ENCODE results near the gene TMPRSS7. TPM values are rescaled to one million over a fixed set of nuclear protein-coding genes. Genes with fewer than 3 reads are reported as not detected.

The TMPRSS7 gene
- total RNA-seq, 4 donors from 2014 or later, result not detected

DNA sequence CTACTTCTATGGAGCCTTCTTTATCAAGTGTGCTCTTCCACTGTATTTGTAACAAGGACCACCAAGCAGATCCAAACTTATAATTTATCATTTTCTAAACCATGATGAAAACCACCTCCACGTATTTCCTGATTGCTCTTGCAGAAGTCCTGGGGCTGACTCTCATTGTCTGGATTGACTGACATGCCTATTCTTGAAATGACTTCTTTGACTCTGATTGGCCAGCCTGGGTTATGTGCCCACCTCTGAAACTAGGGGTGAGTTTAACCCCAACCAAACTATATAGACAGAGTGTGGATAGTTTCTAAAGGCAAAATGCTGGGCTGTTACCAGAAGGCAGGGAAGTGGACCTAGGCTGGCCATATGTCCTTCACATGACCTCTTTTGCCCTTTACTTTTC, 12.7 kb downstream of the TMPRSS7 start:
- TF ChIP-seq, protein P1, sequence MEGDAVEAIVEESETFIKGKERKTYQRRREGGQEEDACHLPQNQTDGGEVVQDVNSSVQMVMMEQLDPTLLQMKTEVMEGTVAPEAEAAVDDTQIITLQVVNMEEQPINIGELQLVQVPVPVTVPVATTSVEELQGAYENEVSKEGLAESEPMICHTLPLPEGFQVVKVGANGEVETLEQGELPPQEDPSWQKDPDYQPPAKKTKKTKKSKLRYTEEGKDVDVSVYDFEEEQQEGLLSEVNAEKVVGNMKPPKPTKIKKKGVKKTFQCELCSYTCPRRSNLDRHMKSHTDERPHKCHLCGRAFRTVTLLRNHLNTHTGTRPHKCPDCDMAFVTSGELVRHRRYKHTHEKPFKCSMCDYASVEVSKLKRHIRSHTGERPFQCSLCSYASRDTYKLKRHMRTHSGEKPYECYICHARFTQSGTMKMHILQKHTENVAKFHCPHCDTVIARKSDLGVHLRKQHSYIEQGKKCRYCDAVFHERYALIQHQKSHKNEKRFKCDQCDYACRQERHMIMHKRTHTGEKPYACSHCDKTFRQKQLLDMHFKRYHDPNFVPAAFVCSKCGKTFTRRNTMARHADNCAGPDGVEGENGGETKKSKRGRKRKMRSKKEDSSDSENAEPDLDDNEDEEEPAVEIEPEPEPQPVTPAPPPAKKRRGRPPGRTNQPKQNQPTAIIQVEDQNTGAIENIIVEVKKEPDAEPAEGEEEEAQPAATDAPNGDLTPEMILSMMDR (IDR thresholded peaks at IDR 0.05), result no peak
- TF ChIP-seq POLR2A (IDR thresholded peaks at IDR 0.05), result no peak
- intact Hi-C loops (cut with DNase I), result no loop called here
- peaks cover 0 to 4% (median 0%) of the 10 kb centered on the region in 4 donors for H3K27me3 ChIP-seq
- H3K36me3 ChIP-seq, result no peaks in the 10 kb centered on the region
- WGBS, 2 donors, result 62 to 68% methylated on average over 1 of the region's 1 CpG
- DNase-seq, result no peak
- H3K9me3 ChIP-seq, result no peaks in the 10 kb centered on the region
- no peak overlapping the region for H3K27ac ChIP-seq
- peaks cover 0 to 6% (median 0%) of the 10 kb centered on the region in 3 donors for H3K4me1 ChIP-seq
- no peak overlapping the region for H3K4me3 ChIP-seq

DNA sequence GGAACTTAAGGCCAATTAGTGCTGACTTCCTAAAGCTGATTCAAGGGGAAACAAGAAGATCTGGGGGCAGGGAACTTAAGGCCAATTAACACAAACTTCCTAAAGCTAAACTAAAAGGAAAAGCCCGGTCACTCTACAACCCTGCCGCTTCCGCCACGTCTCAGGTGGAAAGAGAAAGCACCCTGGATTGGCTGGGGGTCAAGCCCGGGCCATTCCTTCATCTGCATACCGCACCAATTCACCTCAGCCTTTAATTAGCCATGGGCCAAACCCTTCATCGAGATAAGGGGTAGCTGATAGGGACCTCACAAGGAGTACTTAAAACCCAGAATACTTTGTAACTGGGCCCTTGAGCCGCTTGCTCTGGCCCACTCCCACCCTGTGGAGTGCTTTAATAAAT, 14.4 kb downstream of the TMPRSS7 start:
- TF ChIP-seq POLR2A (IDR thresholded peaks at IDR 0.05), result no peak
- TF ChIP-seq, protein P1 (IDR thresholded peaks at IDR 0.05), result no peak
- intact Hi-C loops (cut with DNase I), result no loop called here
- H3K36me3 ChIP-seq, result no peaks in the 10 kb centered on the region
- no peak for DNase-seq
- H3K4me3 ChIP-seq, result no peak overlapping the region
- peaks cover 0 to under 1% (median 0%) of the 10 kb centered on the region in 3 donors for H3K4me1 ChIP-seq
- H3K27ac ChIP-seq, result no peak overlapping the region
- 67 to 77% methylated on average over 8 of the region's 8 CpGs for WGBS, 2 donors
- peaks cover 0 to 7% (median 0%) of the 10 kb centered on the region in 4 donors for H3K27me3 ChIP-seq
- no peaks in the 10 kb centered on the region for H3K9me3 ChIP-seq

DNA sequence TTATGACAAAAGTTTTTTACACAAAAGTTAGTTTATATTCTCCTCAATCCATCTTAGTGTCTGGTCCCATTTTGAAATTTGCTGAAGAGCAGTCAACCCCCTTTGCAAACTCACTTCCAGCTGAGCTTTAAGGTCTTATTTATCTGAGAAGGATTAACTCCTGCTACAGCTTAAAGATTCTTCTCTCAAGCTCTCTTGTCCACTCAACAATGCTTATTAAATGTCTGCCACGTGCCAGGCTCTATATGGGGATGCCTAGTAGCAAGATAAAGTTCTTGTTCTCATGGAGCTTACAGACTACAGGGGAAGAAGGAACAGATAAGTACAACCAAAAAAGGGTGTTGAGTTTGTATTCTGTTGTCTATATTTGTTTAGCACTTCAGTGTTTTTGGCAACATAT, 18.7 kb downstream of the TMPRSS7 start:
- 50 to 64% methylated on average over 1 of the region's 1 CpG for WGBS, 2 donors
- Histone ChIP-seq H3K4me3 (no peak overlapping the region), H3K36me3 (no peaks in the 10 kb centered on the region), H3K4me1 (no peaks in the 10 kb centered on the region), H3K9me3 (no peaks in the 10 kb centered on the region), H3K27ac (no peak overlapping the region), H3K27me3 (peaks cover 0 to 11% (median 0%) of the 10 kb centered on the region in 4 donors)
- TF ChIP-seq, protein P1 (IDR thresholded peaks at IDR 0.05), result no peak
- no peak for TF ChIP-seq POLR2A (IDR thresholded peaks at IDR 0.05)
- DNase-seq, result no peak
- intact Hi-C loops (cut with DNase I), result no loop called here

DNA sequence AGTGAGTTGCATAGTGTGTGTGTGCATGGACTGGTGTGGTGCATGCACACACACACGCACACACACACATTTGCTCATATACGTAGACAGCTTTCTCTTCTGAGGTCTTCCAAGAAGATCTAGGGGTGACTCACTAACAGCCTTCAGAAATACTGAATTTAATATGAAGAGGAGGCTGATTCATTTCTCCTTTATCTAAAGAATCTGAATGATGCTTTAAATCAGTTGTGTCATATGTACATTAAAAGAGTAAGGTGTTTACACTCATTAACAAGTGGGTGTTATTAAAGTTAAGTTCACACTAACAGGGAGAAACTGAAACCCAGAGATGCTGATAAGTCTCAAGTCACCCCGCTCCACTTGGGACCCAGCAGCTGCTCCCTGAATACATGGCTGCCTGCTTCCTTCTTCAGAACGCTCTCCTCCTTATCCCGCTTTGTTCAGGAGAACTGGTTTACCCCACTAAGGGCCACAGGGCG, 22.0 kb downstream of the TMPRSS7 start:
- TF ChIP-seq, protein P1 (IDR thresholded peaks at IDR 0.05), result no peak
- TF ChIP-seq POLR2A (IDR thresholded peaks at IDR 0.05), result no peak
- no peaks in the 10 kb centered on the region for H3K36me3 ChIP-seq
- no peak overlapping the region for H3K27ac ChIP-seq
- no peaks in the 10 kb centered on the region for H3K4me1 ChIP-seq
- no peak overlapping the region for H3K4me3 ChIP-seq
- WGBS, 2 donors, result 66 to 69% methylated on average over 6 of the region's 6 CpGs
- no peak for DNase-seq
- no peaks in the 10 kb centered on the region for H3K9me3 ChIP-seq
- peaks cover 0 to 11% (median 0%) of the 10 kb centered on the region in 4 donors for H3K27me3 ChIP-seq
- intact Hi-C loops (cut with DNase I), result no loop called here

DNA sequence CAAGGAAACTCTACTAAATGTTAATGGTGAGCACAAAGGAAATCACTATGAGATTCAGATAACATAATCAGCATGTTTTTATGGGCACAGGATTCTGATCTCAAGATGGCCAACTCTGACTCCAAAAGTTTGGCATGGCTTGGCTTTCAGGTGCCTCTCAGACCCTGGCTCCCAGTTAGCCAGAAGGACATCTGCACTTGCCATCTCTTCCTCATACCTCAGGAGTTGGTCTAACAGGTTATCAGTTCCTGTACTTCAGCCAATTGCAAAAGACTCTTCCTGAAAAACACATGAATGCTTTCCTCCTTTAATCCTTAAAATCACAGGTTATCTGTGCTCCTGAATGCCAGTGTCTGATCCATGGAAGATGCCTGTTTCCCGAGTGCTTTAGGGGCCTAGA, 25.0 kb downstream of the TMPRSS7 start:
- Histone ChIP-seq H3K27ac (no peak overlapping the region), H3K4me3 (no peak overlapping the region), H3K27me3 (no peaks in the 10 kb centered on the region), H3K36me3 (no peaks in the 10 kb centered on the region), H3K9me3 (no peaks in the 10 kb centered on the region), H3K4me1 (no peaks in the 10 kb centered on the region)
- DNase-seq, result no peak
- 22 to 83% methylated on average over 1 of the region's 1 CpG for WGBS, 2 donors
- TF ChIP-seq, protein P1 (IDR thresholded peaks at IDR 0.05), result no peak
- no peak for TF ChIP-seq POLR2A (IDR thresholded peaks at IDR 0.05)
- intact Hi-C loops (cut with DNase I), result no loop called here
